ENCODE results near the gene TIGD6.

The TIGD6 gene

DNA sequence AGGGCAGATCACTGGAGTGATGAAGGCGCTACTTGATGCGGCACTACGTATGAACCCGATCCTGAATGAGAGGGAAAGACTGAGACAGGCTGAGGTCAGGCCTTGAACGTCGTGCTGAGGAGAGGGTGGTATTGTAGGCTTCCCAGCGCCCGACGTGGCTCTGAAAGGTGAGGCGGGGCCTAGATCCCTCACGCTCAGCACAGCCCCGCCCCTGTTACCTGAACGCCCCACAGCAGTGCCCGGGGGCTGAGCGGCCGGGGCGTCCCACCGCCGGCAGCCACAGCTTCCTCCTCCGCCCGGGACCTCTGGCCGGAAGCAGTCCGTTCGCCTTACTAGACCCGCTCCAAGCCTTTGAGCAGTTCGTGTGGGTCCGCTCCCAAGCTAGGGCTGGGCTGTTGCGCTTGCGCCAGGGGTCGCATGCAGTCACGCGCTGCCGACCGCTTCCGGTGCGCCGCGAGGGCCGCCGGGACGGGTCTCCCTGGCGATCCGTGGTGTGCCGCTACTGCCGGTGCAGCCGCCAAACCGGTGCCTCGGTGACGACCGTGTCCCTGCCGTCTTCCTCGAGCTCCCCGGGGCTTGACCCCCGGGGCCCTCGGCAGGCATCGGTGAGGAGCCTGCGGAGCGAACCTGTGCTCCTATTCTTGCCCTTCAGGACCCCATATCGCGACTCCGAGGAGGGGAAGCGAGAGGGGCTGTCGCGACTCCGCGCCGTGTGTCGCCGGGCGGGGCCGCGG, at the start of gene TIGD6, which contains the start of gene HMGXB3:
Gene TIGD6, minus strand, starts transcription at position 399 of the 734 bp plus-strand sequence. CDS start 4,306 bp downstream, outside the sequence.
Gene HMGXB3, plus strand, starts transcription at position 484 of the 734 bp plus-strand sequence. CDS start 4,114 bp downstream, outside the sequence.
- H3K4me3 ChIP-seq (ENCODE audit: low read depth, low read length): peak within 1 kb of the TSS; percentile 100
- TF ChIP-seq, protein P1, sequence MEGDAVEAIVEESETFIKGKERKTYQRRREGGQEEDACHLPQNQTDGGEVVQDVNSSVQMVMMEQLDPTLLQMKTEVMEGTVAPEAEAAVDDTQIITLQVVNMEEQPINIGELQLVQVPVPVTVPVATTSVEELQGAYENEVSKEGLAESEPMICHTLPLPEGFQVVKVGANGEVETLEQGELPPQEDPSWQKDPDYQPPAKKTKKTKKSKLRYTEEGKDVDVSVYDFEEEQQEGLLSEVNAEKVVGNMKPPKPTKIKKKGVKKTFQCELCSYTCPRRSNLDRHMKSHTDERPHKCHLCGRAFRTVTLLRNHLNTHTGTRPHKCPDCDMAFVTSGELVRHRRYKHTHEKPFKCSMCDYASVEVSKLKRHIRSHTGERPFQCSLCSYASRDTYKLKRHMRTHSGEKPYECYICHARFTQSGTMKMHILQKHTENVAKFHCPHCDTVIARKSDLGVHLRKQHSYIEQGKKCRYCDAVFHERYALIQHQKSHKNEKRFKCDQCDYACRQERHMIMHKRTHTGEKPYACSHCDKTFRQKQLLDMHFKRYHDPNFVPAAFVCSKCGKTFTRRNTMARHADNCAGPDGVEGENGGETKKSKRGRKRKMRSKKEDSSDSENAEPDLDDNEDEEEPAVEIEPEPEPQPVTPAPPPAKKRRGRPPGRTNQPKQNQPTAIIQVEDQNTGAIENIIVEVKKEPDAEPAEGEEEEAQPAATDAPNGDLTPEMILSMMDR (IDR thresholded peaks at IDR 0.05; ENCODE audit: low read depth, low read length): no peak
- TF ChIP-seq MAX (IDR thresholded peaks at IDR 0.05; ENCODE audit: low read depth, low read length) (peak; percentile 89), MYC (IDR thresholded peaks at IDR 0.05; ENCODE audit: low read depth, low read length) (peak; percentile 91), POLR2A (IDR thresholded peaks at IDR 0.05; ENCODE audit: extremely low read depth, insufficient read length) (peak; percentile 83)
- peak; percentile 98 for DNase-seq (ENCODE audit: low read depth)

DNA sequence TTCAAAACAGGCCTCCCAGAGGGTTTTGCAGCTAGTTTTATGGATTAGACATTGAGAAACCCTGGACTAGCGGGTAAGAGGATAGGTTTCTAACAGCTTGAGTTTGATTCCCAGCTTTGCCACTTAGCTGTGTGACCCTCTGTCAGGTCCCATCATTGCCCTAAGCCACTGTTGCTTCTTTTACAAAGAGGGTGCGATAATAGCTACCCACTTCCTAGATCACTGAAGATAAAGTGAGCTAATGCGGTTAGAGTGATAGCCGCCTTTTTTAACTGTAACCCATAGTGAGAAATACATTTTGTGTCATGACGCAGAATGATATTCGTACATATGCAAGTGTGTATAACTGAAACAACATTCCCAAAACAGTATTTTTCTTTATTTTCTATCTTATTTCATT, 45.6 kb upstream of the TIGD6 start:
- TF ChIP-seq, protein P1 (IDR thresholded peaks at IDR 0.05; ENCODE audit: low read depth, low read length): no peak
- TF ChIP-seq POLR2A (IDR thresholded peaks at IDR 0.05; ENCODE audit: extremely low read depth, insufficient read length) (no peak), MAX (IDR thresholded peaks at IDR 0.05; ENCODE audit: low read depth, low read length) (no peak), MYC (IDR thresholded peaks at IDR 0.05; ENCODE audit: low read depth, low read length) (no peak)
- DNase-seq (ENCODE audit: low read depth): peak; percentile 84

DNA sequence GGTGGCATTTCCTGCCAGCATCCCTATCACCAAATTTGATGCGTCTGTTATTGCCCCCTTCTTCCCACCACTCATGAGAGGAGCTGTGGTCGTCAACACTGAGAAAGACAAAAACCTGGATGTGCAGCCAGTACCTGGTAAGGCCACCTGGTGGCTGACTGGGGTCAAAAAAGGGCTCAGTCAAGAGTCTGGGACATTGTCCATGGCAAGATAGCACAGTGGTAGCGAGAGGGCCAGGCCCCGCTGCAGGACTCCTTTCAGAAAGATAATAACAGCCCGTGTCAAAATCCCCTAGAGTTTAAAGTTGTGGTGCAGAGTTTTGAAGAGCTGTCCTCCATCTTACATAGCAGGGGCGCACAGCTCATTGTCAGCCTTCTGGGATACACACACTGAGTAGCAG, 45.1 kb upstream of the TIGD6 start:
- no peak overlapping the region for H3K4me3 ChIP-seq (ENCODE audit: low read depth, low read length)
- DNase-seq (ENCODE audit: low read depth): peak; percentile 42
- TF ChIP-seq MYC (IDR thresholded peaks at IDR 0.05; ENCODE audit: low read depth, low read length) (no peak), MAX (IDR thresholded peaks at IDR 0.05; ENCODE audit: low read depth, low read length) (no peak), POLR2A (IDR thresholded peaks at IDR 0.05; ENCODE audit: extremely low read depth, insufficient read length) (no peak)
- TF ChIP-seq, protein P1 (IDR thresholded peaks at IDR 0.05; ENCODE audit: low read depth, low read length): no peak

More for the DNA sequence above, 45.6 kb upstream of the TIGD6 start:
- H3K4me3 ChIP-seq (ENCODE audit: low read depth, low read length): no peak overlapping the region

DNA sequence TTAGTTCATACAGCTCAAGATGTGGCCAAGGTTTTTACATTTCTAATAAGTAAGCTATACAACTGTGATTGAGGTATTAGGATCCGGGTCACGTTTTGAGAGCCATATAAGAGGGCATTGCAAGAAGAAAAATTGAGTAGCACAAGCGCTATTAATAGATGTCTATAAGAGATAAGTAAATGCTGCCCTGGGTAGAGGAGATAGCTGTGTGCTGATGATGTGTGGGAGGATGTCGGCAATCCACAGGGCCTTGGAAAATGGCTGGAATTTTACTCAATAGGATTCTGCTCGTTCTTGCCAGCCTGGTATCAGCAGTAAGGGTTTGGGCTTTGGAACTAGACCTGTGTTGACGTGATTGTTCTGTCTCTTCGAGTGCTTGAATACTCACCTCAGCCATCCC, 44.3 kb upstream of the TIGD6 start:
- no peak for DNase-seq (ENCODE audit: low read depth)
- H3K4me3 ChIP-seq (ENCODE audit: low read depth, low read length): no peak overlapping the region
- no peak for TF ChIP-seq MYC (IDR thresholded peaks at IDR 0.05; ENCODE audit: low read depth, low read length)
- no peak for TF ChIP-seq MAX (IDR thresholded peaks at IDR 0.05; ENCODE audit: low read depth, low read length)
- TF ChIP-seq, protein P1 (IDR thresholded peaks at IDR 0.05; ENCODE audit: low read depth, low read length): no peak

DNA sequence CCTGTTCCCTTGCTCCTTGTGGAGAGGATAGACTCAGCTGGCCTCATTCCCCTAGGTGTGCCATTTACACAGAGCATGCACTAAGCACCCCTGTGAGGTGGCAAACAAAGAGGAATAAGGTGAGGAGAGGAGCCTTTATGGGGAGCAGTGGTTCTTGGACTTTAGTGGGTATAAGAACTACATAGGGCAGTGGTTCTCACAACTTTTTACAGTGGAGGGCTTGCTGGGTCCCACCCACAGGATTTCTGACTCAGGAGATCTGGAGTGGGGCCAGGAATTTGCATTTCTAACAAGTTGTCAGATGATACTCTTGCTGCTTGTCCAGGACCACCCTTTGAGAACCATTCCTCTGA, 43.9 kb upstream of the TIGD6 start:
- no peak for DNase-seq (ENCODE audit: low read depth)
- no peak overlapping the region for H3K4me3 ChIP-seq (ENCODE audit: low read depth, low read length)
- TF ChIP-seq MAX (IDR thresholded peaks at IDR 0.05; ENCODE audit: low read depth, low read length) (no peak), POLR2A (IDR thresholded peaks at IDR 0.05; ENCODE audit: extremely low read depth, insufficient read length) (no peak), MYC (IDR thresholded peaks at IDR 0.05; ENCODE audit: low read depth, low read length) (no peak)
- TF ChIP-seq, protein P1 (IDR thresholded peaks at IDR 0.05; ENCODE audit: low read depth, low read length): no peak
